Pancreas (tissue), 10 donors: ENCODE data around the gene THSD7B. TPM values are rescaled to one million over a fixed set of nuclear protein-coding genes. Genes with fewer than 3 reads are reported as not detected.

Experiments used
- ATAC-seq, 4 donors: fragments of 200-7000 bp; cut with Tn5 transposase; one replicate each; pipeline versions ENCODE4 v1.8.0 to v1.9.1; 2020; ENCODE audit warnings: mild to moderate bottlenecking in 4 of 4, moderate library complexity in 4 of 4
- DNase-seq, 6 donors: peaks; one replicate each; pipeline ENCODE4 v3.0.0-alpha.2; 2020
- FAIRE-seq: peaks from 2 replicates; lab custom pipeline; 2012; peaks lifted over from hg19 to GRCh38; lab: Jason Lieb, UNC
- H3K27ac ChIP-seq, 4 donors: fragments of 200-600 bp; sonication (generic); 1 replicate in 3 of 4; 2 replicates in 1 of 4; pipeline versions ENCODE4 v1.5.0 to v1.8.0; 2020
- H3K27me3 ChIP-seq, 4 donors: fragments of 200-600 bp; one replicate each; pipeline ENCODE4 v1.8.0; 2021
- H3K36me3 ChIP-seq, 3 donors: fragments of 200-600 bp; sonication (generic) in 1 of 3; one replicate each; pipeline versions ENCODE4 v1.5.0 to v1.8.0; 2020 to 2021
- H3K4me1 ChIP-seq, 3 donors: fragments of 200-600 bp; one replicate each; pipeline ENCODE4 v1.8.0; 2021
- H3K4me3 ChIP-seq, 4 donors: fragments of 200-600 bp; sonication (generic) in 2 of 4; one replicate each; pipeline versions ENCODE4 v1.5.0 to v1.8.0; 2020 to 2021
- H3K9me3 ChIP-seq, 4 donors: fragments of 200-600 bp; one replicate each; pipeline ENCODE4 v1.8.0; 2021
- WGBS, 2 donors: extraction: QIAGEN DNeasy Blood & Tissue Kit; methylation state at CpG; one replicate each; pipeline ENCODE4 v1.1.7; 2013; 5-methylcytosine and 5-hydroxymethylcytosine counted together
- intact Hi-C, 3 donors: fragments of 100-400 bp; cut with DNase I; formaldehyde crosslinking; loops; one replicate each; pipeline versions ENCODE4 v1.11.1 to v1.14.2; 2022
- polyA plus RNA-seq, 2 donors: library from polyadenylated mRNA; stranded (reverse); fragments of 200-250 nt; gene quantifications; one replicate each; pipeline ENCODE4 v1.2.3, GENCODE V29; 2013
- total RNA-seq, 6 donors: library from RNA; stranded (reverse); fragmentation: NEBNext Ultra II Directional in 4 of 6; extraction: Animal tissue kit (Norgen Biotek cat#: 25700) in 4 of 6; gene quantifications; one replicate each; pipeline versions ENCODE4 v1.2.1 to v1.2.4, GENCODE V29; 2021 to 2023
- TF ChIP-seq, protein P1 (sequence below), 4 donors: fragments of 200-600 bp; sonication (generic) in 3 of 4; IDR thresholded peaks; one replicate each; pipeline versions ENCODE4 v1.5.0 to v1.8.0; 2021; ENCODE audit warnings: antibody characterized with exemption in 4 of 4
- donor health status: healthy with polysubstance abuse.
- donor health status: DM: no; HTN: no; CAD: no; lungs with moderate emphysema.
- donor health status: DM: no; HTN: no; CAD: no.
- donor health status: control.
- donor health status: control.
- donor health status: Bipolar disorder and iron deficiency.
- donor health status: DM: yes; HTN: yes; CAD: no.
- donor health status: DM: no; HTN: no; CAD: no.
- donor health status: DM: no; HTN: no; CAD: no.
- donor health status: DM: yes; HTN: yes; CAD: no.

The THSD7B gene
- total and polyA plus RNA-seq, 8 donors, result 0.02 to 0.18 (median 0.07) TPM; not detected in 4

DNA sequence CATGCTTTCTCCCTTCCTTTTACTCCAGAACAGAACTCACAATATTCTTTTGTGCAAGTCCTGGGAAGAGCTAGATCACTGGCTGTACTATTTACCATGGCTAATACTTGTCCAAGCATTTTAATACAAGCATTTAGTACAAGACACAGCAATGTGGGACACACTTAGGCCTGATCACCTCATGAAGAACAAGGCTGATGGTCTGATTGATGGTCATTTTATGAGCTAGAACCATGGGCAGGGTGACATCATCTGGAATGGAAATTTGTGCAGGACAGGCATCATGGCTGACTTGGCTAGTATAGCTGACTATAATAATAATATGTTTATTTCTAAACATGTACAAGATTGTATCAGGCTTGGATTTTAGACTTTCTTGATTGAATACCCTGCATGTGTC is 824.8 kb downstream of the THSD7B start:
- TF ChIP-seq, protein P1, sequence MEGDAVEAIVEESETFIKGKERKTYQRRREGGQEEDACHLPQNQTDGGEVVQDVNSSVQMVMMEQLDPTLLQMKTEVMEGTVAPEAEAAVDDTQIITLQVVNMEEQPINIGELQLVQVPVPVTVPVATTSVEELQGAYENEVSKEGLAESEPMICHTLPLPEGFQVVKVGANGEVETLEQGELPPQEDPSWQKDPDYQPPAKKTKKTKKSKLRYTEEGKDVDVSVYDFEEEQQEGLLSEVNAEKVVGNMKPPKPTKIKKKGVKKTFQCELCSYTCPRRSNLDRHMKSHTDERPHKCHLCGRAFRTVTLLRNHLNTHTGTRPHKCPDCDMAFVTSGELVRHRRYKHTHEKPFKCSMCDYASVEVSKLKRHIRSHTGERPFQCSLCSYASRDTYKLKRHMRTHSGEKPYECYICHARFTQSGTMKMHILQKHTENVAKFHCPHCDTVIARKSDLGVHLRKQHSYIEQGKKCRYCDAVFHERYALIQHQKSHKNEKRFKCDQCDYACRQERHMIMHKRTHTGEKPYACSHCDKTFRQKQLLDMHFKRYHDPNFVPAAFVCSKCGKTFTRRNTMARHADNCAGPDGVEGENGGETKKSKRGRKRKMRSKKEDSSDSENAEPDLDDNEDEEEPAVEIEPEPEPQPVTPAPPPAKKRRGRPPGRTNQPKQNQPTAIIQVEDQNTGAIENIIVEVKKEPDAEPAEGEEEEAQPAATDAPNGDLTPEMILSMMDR (IDR thresholded peaks at IDR 0.05), result no peak
- no peak overlapping the region for H3K27ac ChIP-seq
- FAIRE-seq, result no peak
- no peaks in the 10 kb centered on the region for H3K27me3 ChIP-seq
- H3K36me3 ChIP-seq, result no peaks in the 10 kb centered on the region
- no peaks in the 10 kb centered on the region for H3K4me1 ChIP-seq
- no peak for ATAC-seq
- no peak for DNase-seq
- no peaks in the 10 kb centered on the region for H3K9me3 ChIP-seq
- intact Hi-C loops, result no loop called here
- H3K4me3 ChIP-seq, result no peak overlapping the region

DNA sequence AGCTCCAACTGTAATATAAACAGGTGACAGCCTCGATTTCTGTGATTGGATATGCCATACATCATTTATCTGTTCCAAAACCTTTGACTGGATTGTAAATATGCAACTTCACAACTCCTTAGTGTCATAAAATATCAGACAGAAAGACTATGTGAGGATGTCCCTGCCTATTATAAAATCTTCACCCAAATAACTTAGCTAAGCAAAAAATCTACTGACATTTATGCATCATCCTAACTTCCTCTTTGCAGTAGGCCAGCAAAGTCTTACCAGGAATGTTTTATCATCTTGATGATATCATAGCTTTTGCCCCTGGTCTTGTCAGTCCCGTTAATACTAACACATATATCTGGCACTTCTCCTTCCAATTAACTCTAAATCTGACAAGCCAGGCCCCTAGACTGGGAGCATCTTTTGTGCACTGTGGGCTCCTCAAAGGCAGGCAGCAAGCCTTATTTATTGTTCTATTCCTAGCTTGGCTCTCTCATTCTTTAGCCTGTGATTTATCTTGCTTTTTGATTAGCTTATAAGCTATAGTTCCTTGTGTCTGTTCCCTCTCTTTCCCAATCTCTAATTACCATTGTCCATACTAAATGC is 842.5 kb downstream of the THSD7B start:
- no peak overlapping the region for H3K4me3 ChIP-seq
- no peaks in the 10 kb centered on the region for H3K27me3 ChIP-seq
- TF ChIP-seq, protein P1 (IDR thresholded peaks at IDR 0.05), result no peak
- no peak overlapping the region for H3K27ac ChIP-seq
- FAIRE-seq (no peak), ATAC-seq (no peak), DNase-seq (no peak)
- H3K4me1 ChIP-seq, result no peaks in the 10 kb centered on the region
- intact Hi-C loops, result no loop called here
- H3K36me3 ChIP-seq, result no peaks in the 10 kb centered on the region
- 29 to 47% methylated on average over 2 of the region's 2 CpGs for WGBS, 2 donors
- H3K9me3 ChIP-seq, result no peaks in the 10 kb centered on the region

DNA sequence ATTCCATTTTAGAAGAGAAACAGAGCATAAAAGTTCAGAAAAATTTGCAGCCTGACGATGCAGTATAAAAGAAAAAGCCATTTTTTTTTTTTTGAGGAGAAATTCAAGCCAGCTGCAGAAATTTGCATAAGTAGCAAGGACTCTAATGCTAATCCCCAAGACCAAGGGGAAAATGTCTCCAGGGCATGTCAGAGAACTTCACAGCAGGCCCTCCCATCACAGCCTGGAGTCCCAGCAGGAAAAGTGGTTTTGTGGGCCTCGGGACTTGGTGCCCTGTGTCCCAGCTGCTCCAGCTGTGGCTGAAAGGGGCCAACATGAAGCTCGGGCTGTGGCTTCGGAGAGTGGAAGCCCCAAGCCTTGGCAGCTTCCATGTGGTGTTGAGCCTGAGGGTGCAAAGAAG is 873.6 kb downstream of the THSD7B start:
- ATAC-seq, result no peak
- Histone ChIP-seq H3K9me3 (no peaks in the 10 kb centered on the region), H3K27me3 (no peaks in the 10 kb centered on the region), H3K27ac (no peak overlapping the region), H3K4me3 (no peak overlapping the region), H3K36me3 (no peaks in the 10 kb centered on the region), H3K4me1 (no peaks in the 10 kb centered on the region)
- TF ChIP-seq, protein P1 (IDR thresholded peaks at IDR 0.05), result no peak
- WGBS, 2 donors, result 63 to 68% methylated on average over 4 of the region's 4 CpGs
- intact Hi-C loops, result no loop called here
- no peak for FAIRE-seq
- no peak for DNase-seq

DNA sequence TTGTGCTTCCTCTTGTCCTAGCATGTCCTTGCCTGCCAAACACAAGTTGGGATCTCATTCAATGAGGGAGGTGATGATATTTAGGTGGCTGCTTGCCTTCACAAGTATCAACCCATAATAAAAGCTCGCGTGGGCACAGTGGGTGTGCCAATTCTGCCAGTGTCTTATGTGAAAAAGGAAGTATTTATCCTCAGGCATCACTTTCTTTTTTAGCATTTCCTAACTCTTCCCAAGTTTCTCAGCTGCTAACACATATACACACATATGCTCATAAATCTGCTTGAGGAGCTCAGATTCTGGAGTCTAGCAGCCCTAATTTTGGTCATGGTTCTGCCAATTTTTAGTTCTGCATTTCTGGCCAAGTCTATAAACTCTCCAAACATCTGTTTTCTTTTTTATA is 879.4 kb downstream of the THSD7B start:
- Histone ChIP-seq H3K9me3 (no peaks in the 10 kb centered on the region), H3K27me3 (no peaks in the 10 kb centered on the region), H3K4me3 (no peak overlapping the region), H3K27ac (no peak overlapping the region), H3K36me3 (no peaks in the 10 kb centered on the region), H3K4me1 (no peaks in the 10 kb centered on the region)
- DNase-seq (no peak), FAIRE-seq (no peak), ATAC-seq (no peak)
- TF ChIP-seq, protein P1 (IDR thresholded peaks at IDR 0.05), result no peak
- intact Hi-C loops, result no loop called here
- WGBS, 2 donors, result 67 to 75% methylated on average over 2 of the region's 2 CpGs

DNA sequence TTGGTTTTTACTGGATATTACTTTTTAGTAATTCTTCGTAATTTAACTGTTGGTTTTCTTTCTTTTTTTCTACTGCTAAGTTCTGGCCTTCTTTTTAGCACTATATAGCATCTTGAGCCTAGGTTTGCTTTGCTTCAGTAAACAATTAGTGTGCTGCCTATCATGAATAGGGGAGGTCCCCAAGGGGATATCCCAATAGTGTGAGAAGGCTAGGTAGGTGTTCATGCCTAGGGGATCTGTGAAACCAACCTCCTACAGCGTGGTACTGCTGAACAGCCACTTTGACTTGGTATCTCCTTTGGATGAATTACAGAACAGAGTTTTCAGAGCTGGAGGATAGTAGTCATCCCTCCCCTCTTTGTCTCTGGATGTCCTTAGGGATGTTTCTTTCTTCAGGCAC is 888.7 kb downstream of the THSD7B start:
- intact Hi-C loops, result no loop called here
- Histone ChIP-seq H3K27ac (no peak overlapping the region), H3K27me3 (no peaks in the 10 kb centered on the region), H3K9me3 (no peaks in the 10 kb centered on the region), H3K4me1 (no peaks in the 10 kb centered on the region), H3K4me3 (no peak overlapping the region), H3K36me3 (no peaks in the 10 kb centered on the region)
- no peak for FAIRE-seq
- TF ChIP-seq, protein P1 (IDR thresholded peaks at IDR 0.05), result no peak
- no peak for DNase-seq
- WGBS, 2 donors, result 57 to 66% methylated on average over 2 of the region's 2 CpGs
- no peak for ATAC-seq
